IMR-90 (cell line): ENCODE measurements around the gene ZDHHC17. TPM values are rescaled to one million over a fixed set of nuclear protein-coding genes. Genes with fewer than 3 reads are reported as not detected.
"Not testable (repeated sequence)": the region's sequence is repeated elsewhere in the genome, so short reads cannot be mapped to it uniquely, and the experiment has no call there.

Experiments
- ATAC-seq: fragments of 200-7000 bp; cut with Tn5 transposase; 2 replicates; pipeline ENCODE4 v1.9.1; 2020; ENCODE audit warnings: low read depth, mild to moderate bottlenecking, moderate library complexity
- BruUV-seq: library from RNA; stranded (reverse); fragments of 400-500 nt; replicated peaks from 2 replicates; lab custom pipeline; 2021; lab: Mats Ljungman, UMichigan
- CTCF ChIA-PET: fragments of 300-600 bp; formaldehyde crosslinking; extraction: SDS; loops from one replicate; lab custom pipeline; 2021; ENCODE audit warnings: antibody characterized with exemption; lab: Yijun Ruan, JAX
- POLR2A ChIA-PET: fragments of 300-600 bp; sonication (Branson Sonifier 250); formaldehyde crosslinking; loops from one replicate; lab custom pipeline; 2022; ENCODE audit warnings: antibody characterized with exemption; ENCODE audit not compliant: unreplicated experiment; lab: Charles Lee
- DNase-seq: peaks from one replicate; pipeline ENCODE4 v3.0.0; 2013
- H2AFZ ChIP-seq: replicated peaks from 2 replicates; pipeline ENCODE3; 2013; ENCODE audit warnings: low read length, mild to moderate bottlenecking; ENCODE audit not compliant: poor library complexity
- H2AK5ac ChIP-seq: 2 replicates; pipeline ENCODE4 v1.6.1; 2013; ENCODE audit warnings: low read depth, low read length, inconsistent platforms
- H2AK9ac ChIP-seq: replicated peaks from 2 replicates; pipeline ENCODE3; 2013; ENCODE audit warnings: mild to moderate bottlenecking, low read depth, low read length, moderate library complexity; ENCODE audit not compliant: poor library complexity
- H2BK120ac ChIP-seq: 2 replicates; pipeline ENCODE4 v1.6.1; 2013; ENCODE audit warnings: low read depth, low read length, inconsistent platforms
- H2BK15ac ChIP-seq: 3 replicates; pipeline ENCODE4 v1.6.1; 2013; ENCODE audit warnings: low read depth, low read length, inconsistent platforms
- H2BK20ac ChIP-seq: 2 replicates; pipeline ENCODE4 v1.6.1; 2013; ENCODE audit warnings: low read depth, mild to moderate bottlenecking, inconsistent platforms, low read length, moderate library complexity
- H2BK5ac ChIP-seq: 2 replicates; pipeline ENCODE4 v1.6.1; 2013; ENCODE audit warnings: mild to moderate bottlenecking, low read depth, low read length, inconsistent platforms; ENCODE audit not compliant: poor library complexity, severe bottlenecking
- H3K14ac ChIP-seq: replicated peaks from 2 replicates; pipeline ENCODE4 v1.6.1; 2013; ENCODE audit warnings: low read depth, low read length, inconsistent platforms
- H3K18ac ChIP-seq: 2 replicates; pipeline ENCODE4 v1.6.1; 2013; ENCODE audit warnings: low read depth, low read length, control low read depth
- H3K23ac ChIP-seq: 2 replicates; pipeline ENCODE4 v1.6.1; 2013; ENCODE audit warnings: low read depth, low read length, inconsistent platforms
- H3K27ac ChIP-seq: 2 replicates; pipeline ENCODE4 v1.5.1; 2013; ENCODE audit warnings: mild to moderate bottlenecking, control low read depth, low read length; ENCODE audit not compliant: insufficient read depth
- H3K27me3 ChIP-seq: 2 replicates; pipeline ENCODE4 v1.6.1; 2013; ENCODE audit warnings: low read length; ENCODE audit not compliant: control insufficient read depth, insufficient read depth
- H3K36me3 ChIP-seq: 2 replicates; pipeline ENCODE4 v1.6.1; 2013; ENCODE audit warnings: low read length, mixed read lengths; ENCODE audit not compliant: control insufficient read depth, insufficient read depth
- H3K4ac ChIP-seq: 2 replicates; pipeline ENCODE4 v1.6.1; 2013; ENCODE audit warnings: low read depth, low read length, inconsistent platforms
- H3K4me1 ChIP-seq: 2 replicates; pipeline ENCODE4 v1.6.1; 2013; ENCODE audit warnings: low read length, mixed read lengths; ENCODE audit not compliant: control insufficient read depth, insufficient read depth
- H3K4me2 ChIP-seq: 2 replicates; pipeline ENCODE4 v1.6.1; 2013; ENCODE audit warnings: low read depth, mild to moderate bottlenecking, control low read depth, low read length, moderate library complexity
- H3K4me3 ChIP-seq: 2 replicates; pipeline ENCODE4 v1.5.1; 2013; ENCODE audit warnings: low read depth, mild to moderate bottlenecking, control low read depth, low read length, moderate library complexity; ENCODE audit not compliant: insufficient read depth
- H3K56ac ChIP-seq: 2 replicates; pipeline ENCODE4 v1.6.1; 2013; ENCODE audit warnings: low read length, inconsistent platforms; ENCODE audit not compliant: insufficient read depth; ENCODE audit errors: extremely low read depth
- H3K79me1 ChIP-seq, 2 experiments: 2 replicates each; pipeline ENCODE4 v1.6.1; 2013; ENCODE audit warnings: low read length in 2 of 2, inconsistent platforms in 1 of 2, low read depth in 1 of 2
- H3K9ac ChIP-seq: 2 replicates; pipeline ENCODE4 v1.6.1; 2013; ENCODE audit warnings: low read depth, low read length, control low read depth
- H3K9me1 ChIP-seq: 2 replicates; pipeline ENCODE4 v1.6.1; 2013; ENCODE audit warnings: low read length, inconsistent platforms; ENCODE audit not compliant: insufficient read depth
- H3K9me3 ChIP-seq: 2 replicates; pipeline ENCODE4 v1.6.1; 2013; ENCODE audit warnings: low read length; ENCODE audit not compliant: control insufficient read depth, insufficient read depth
- H4K20me1 ChIP-seq: 2 replicates; pipeline ENCODE4 v1.6.1; 2013; ENCODE audit warnings: low read length, inconsistent platforms; ENCODE audit not compliant: insufficient read depth
- H4K5ac ChIP-seq: 2 replicates; pipeline ENCODE4 v1.6.1; 2013; ENCODE audit warnings: mild to moderate bottlenecking, low read depth, low read length, control low read depth
- H4K8ac ChIP-seq, 2 experiments: 2 replicates each; pipeline ENCODE4 v1.6.1; 2013; ENCODE audit warnings: low read depth in 2 of 2, low read length in 2 of 2, control low read depth in 1 of 2, inconsistent platforms in 1 of 2
- H4K91ac ChIP-seq: 2 replicates; pipeline ENCODE4 v1.6.1; 2013; ENCODE audit warnings: low read depth, low read length, inconsistent platforms; ENCODE audit not compliant: insufficient read depth
- BHLHE40 ChIP-seq: fragments of 150-350 bp; IDR thresholded peaks from 2 replicates; pipeline ENCODE4 v1.6.1; 2016; ENCODE audit warnings: mild to moderate bottlenecking, low read depth, low read length
- CEBPB ChIP-seq: IDR thresholded peaks from 2 replicates; pipeline ENCODE4 v1.6.1; 2012; ENCODE audit warnings: low read depth, low read length, improper control_type of control experiment
- FOS ChIP-seq: fragments of 150-350 bp; IDR thresholded peaks from 2 replicates; pipeline ENCODE4 v1.6.1; 2016; ENCODE audit warnings: low read depth, low read length
- MAZ ChIP-seq: IDR thresholded peaks from 2 replicates; pipeline ENCODE4 v1.6.1; 2012; ENCODE audit warnings: low read depth, mild to moderate bottlenecking, low read length, improper control_type of control experiment, moderate library complexity, borderline replicate concordance
- RCOR1 ChIP-seq: IDR thresholded peaks from 2 replicates; pipeline ENCODE4 v1.6.1; 2012; ENCODE audit warnings: mild to moderate bottlenecking, low read length, improper control_type of control experiment; ENCODE audit not compliant: insufficient replicate concordance
- WGBS, 2 experiments: methylation state at CpG; one replicate each; pipeline versions ENCODE4 v1.1.5 to v1.1.7; 2013; ENCODE audit warnings: missing lambda C conversion rate in 2 of 2; ENCODE audit not compliant: insufficient read length in 1 of 2; ENCODE audit errors: extremely low coverage in 2 of 2; 5-methylcytosine and 5-hydroxymethylcytosine counted together
- dilution Hi-C: fragments of 300-500 bp; cut with HindIII; formaldehyde crosslinking; loops from one replicate; pipeline ENCODE4 v1.14.3; 2018; ENCODE audit warnings: low sequenced_read_pairs; ENCODE audit not compliant: unreplicated experiment
- in situ Hi-C: fragments of 300-500 bp; cut with MboI; formaldehyde crosslinking; loops from 3 replicates; pipeline ENCODE4 v1.14.3; 2019; ENCODE audit warnings: low sequenced_read_pairs, inconsistent platforms, mixed read lengths
- intact Hi-C: fragments of 100-400 bp; cut with micrococcal nuclease; formaldehyde crosslinking; loops from 2 replicates; pipeline ENCODE4 v1.10.0; 2022
- polyA plus RNA-seq, 3 experiments: library from polyadenylated mRNA; depleted of rRNA; stranded (reverse); fragments of >200 nt; gene quantifications; 2 replicates each; pipeline ENCODE4 v1.2.3, GENCODE V29; 2012; ENCODE audit warnings: low replicate concordance in 1 of 3
- total RNA-seq: library from RNA; depleted of rRNA; stranded (reverse); fragments of >200 nt; gene quantifications from 2 replicates; pipeline ENCODE4 v1.2.3, GENCODE V29; 2012
- TF ChIP-seq, protein P1 (sequence below): fragments of 150-350 bp; IDR thresholded peaks from 2 replicates; pipeline ENCODE4 v1.6.1; 2017; ENCODE audit warnings: mild to moderate bottlenecking, antibody characterized with exemption, low read length, low read depth

ZDHHC17 gene
- total and polyA plus RNA-seq, 2 of the 4 experiments (the other 2 are of a cell fraction) = 23.3 to 125 TPM

DNA sequence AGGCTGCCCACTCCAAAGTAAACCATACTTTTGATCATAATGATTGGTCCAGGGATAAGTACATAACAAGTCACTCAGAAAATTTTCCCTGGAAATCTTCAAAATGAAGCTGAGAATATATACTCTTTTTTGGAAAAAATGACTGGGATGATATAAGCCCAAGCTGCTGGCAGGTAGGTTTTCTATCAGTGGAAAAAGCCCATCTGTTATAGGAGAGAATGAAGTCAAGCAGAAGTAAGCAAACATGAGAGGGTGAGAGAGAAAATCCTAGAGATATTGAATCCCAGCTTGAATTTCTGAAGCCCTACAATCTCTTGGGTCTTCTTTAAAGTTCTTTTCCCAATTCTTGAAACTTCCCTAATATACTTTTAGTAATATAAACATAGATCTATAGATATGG, 37.3 kb upstream of the ZDHHC17 start:
- intact Hi-C loops = no loop called here
- H4K91ac ChIP-seq = no peak overlapping the region
- H4K20me1 ChIP-seq = no peaks in the 10 kb centered on the region
- no peak overlapping the region for H3K4me3 ChIP-seq
- no peaks in the 10 kb centered on the region for H3K79me1 ChIP-seq
- no peak overlapping the region for H3K4ac ChIP-seq
- POLR2A ChIA-PET = no interaction called here
- no peak overlapping the region for H3K23ac ChIP-seq
- no peak overlapping the region for H2BK120ac ChIP-seq
- no peak overlapping the region for H2AK5ac ChIP-seq
- CTCF ChIA-PET = no interaction called here
- H2BK20ac ChIP-seq = no peak overlapping the region
- no peak overlapping the region for H2BK5ac ChIP-seq
- DNase-seq = no peak
- H3K4me2 ChIP-seq = no peak overlapping the region
- no peaks in the 10 kb centered on the region; the same call in 1 of the 2 replicates for H3K9me1 ChIP-seq
- no peak overlapping the region for H2BK15ac ChIP-seq
- H3K9ac ChIP-seq = no peak overlapping the region
- no peak overlapping the region for H3K56ac ChIP-seq
- H2AK9ac ChIP-seq = no peak overlapping the region
- no peaks in the 10 kb centered on the region for H3K9me3 ChIP-seq
- BruUV-seq = no TSS peak
- dilution Hi-C loops = no loop called here
- H3K27ac ChIP-seq = no peak overlapping the region
- H3K4me1 ChIP-seq = no peaks in the 10 kb centered on the region; the same call in 1 of the 2 replicates
- ATAC-seq = no peak
- H3K14ac ChIP-seq = no peak overlapping the region
- in situ Hi-C loops = no loop called here
- H4K8ac ChIP-seq = no peak overlapping the region
- no peaks in the 10 kb centered on the region for H3K36me3 ChIP-seq
- TF ChIP-seq, protein P1, sequence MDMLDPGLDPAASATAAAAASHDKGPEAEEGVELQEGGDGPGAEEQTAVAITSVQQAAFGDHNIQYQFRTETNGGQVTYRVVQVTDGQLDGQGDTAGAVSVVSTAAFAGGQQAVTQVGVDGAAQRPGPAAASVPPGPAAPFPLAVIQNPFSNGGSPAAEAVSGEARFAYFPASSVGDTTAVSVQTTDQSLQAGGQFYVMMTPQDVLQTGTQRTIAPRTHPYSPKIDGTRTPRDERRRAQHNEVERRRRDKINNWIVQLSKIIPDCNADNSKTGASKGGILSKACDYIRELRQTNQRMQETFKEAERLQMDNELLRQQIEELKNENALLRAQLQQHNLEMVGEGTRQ = no peak
- TF ChIP-seq MAZ = no peak
- TF ChIP-seq FOS = no peak
- no peak for TF ChIP-seq RCOR1
- TF ChIP-seq BHLHE40 = no peak
- TF ChIP-seq CEBPB = no peak
- no peak overlapping the region for H3K18ac ChIP-seq
- H2AFZ ChIP-seq = no peak overlapping the region
- no peaks in the 10 kb centered on the region for H3K27me3 ChIP-seq
- no peak overlapping the region for H4K5ac ChIP-seq

GRCh38 chr12:76732188-76732587, 31.7 kb upstream of the ZDHHC17 start:
- CTCF ChIA-PET, H3K4me1 ChIP-seq, H4K20me1 ChIP-seq, H2AK5ac ChIP-seq, POLR2A ChIA-PET, BruUV-seq, H2BK120ac ChIP-seq, H2BK20ac ChIP-seq, H3K9ac ChIP-seq, H3K4me3 ChIP-seq, H3K27me3 ChIP-seq, H2AK9ac ChIP-seq, H2BK15ac ChIP-seq, intact Hi-C loops, H4K8ac ChIP-seq, H3K27ac ChIP-seq, H2BK5ac ChIP-seq, H3K56ac ChIP-seq, DNase-seq, H3K79me1 ChIP-seq, H3K4me2 ChIP-seq, H3K36me3 ChIP-seq, H3K18ac ChIP-seq, H2AFZ ChIP-seq, H3K4ac ChIP-seq, H3K23ac ChIP-seq, dilution Hi-C loops, in situ Hi-C loops, H4K5ac ChIP-seq, H3K9me3 ChIP-seq, H3K9me1 ChIP-seq, ATAC-seq, H4K91ac ChIP-seq, H3K14ac ChIP-seq: not testable (repeated sequence)
- no CpG with 5 or more reads among the region's 3 CpGs for WGBS, 2 experiments
